Naive B cell (primary cell): Measurements from ENCODE around the gene PIWIL1. TPM values are rescaled to one million over a fixed set of nuclear protein-coding genes. Genes with fewer than 3 reads are reported as not detected.

Source experiments
- ATAC-seq, 2 donors: fragments of 150-1000 bp; cut with Tn5 transposase; 2 replicates each; pipeline ENCODE4 v1.10.0; 2021; ENCODE audit warnings: low read depth in 2 of 2, mild to moderate bottlenecking in 2 of 2, moderate library complexity in 2 of 2
- DNase-seq: peaks from one replicate; pipeline ENCODE4 v3.0.0; 2022
- H3K27ac Mint-ChIP-seq, 6 donors: one replicate each; pipeline ENCODE4 v1.8.0; 2020 to 2022; ENCODE audit warnings: mild to moderate bottlenecking in 6 of 6, mixed read lengths in 6 of 6, moderate library complexity in 5 of 6, inconsistent platforms in 2 of 6
- H3K27me3 Mint-ChIP-seq, 3 donors: one replicate each; pipeline ENCODE4 v1.8.0; 2021 to 2022; ENCODE audit warnings: mixed read lengths in 3 of 3, mild to moderate bottlenecking in 1 of 3
- H3K36me3 Mint-ChIP-seq, 2 donors: one replicate each; pipeline ENCODE4 v1.8.0; 2020 to 2022; ENCODE audit warnings: mixed read lengths in 2 of 2, inconsistent platforms in 1 of 2, mild to moderate bottlenecking in 1 of 2
- H3K4me1 Mint-ChIP-seq, 3 donors: one replicate each; pipeline ENCODE4 v1.8.0; 2020 to 2022; ENCODE audit warnings: mixed read lengths in 3 of 3, inconsistent platforms in 1 of 3, mild to moderate bottlenecking in 1 of 3, moderate library complexity in 1 of 3
- H3K4me3 Mint-ChIP-seq, 8 donors: one replicate each; pipeline ENCODE4 v1.8.0; 2020 to 2022; ENCODE audit warnings: mild to moderate bottlenecking in 8 of 8, mixed read lengths in 8 of 8, moderate library complexity in 8 of 8, inconsistent platforms in 2 of 8
- H3K9me3 Mint-ChIP-seq, 7 donors: one replicate each; pipeline ENCODE4 v1.8.0; 2020 to 2022; ENCODE audit warnings: mixed read lengths in 7 of 7, mild to moderate bottlenecking in 5 of 7, inconsistent platforms in 2 of 7, moderate library complexity in 1 of 7
- polyA plus RNA-seq, 6 donors: library from polyadenylated mRNA; unstranded; fragments of 300-500 nt; fragmentation: Illumina TruSeq; gene quantifications; one replicate each; pipeline ENCODE4 v1.2.3, GENCODE V29; 2021; ENCODE audit warnings: low read depth in 6 of 6

Gene PIWIL1
- polyA plus RNA-seq: not detected

GRCh38 chr12:130337488-130338303, at the start of gene PIWIL1:
TSS of gene PIWIL1 (plus strand) at chr12:130337887. CDS start at chr12:130342592, 4,705 bp downstream.
- Mint-ChIP-seq H3K36me3 (peaks cover 0 to 4% of the 10 kb centered on the region in 2 donors), H3K9me3 (peaks cover 0 to 7% (median 2%) of the 10 kb centered on the region in 7 donors), H3K4me1 (peaks cover 0 to 5% (median 0%) of the 10 kb centered on the region in 3 donors), H3K4me3 (no peak within 1 kb of the TSS), H3K27ac (no peak within 1 kb of the TSS), H3K27me3 (peaks cover 23 to 46% (median 32%) of the 10 kb centered on the region in 3 donors)
- DNase-seq (no peak), ATAC-seq (no peak)

- H3K4me1 Mint-ChIP-seq: no peaks in the 10 kb centered on the region
- H3K36me3 Mint-ChIP-seq: peaks cover 0 to 10% of the 10 kb centered on the region in 2 donors
- no peak for DNase-seq
- H3K9me3 Mint-ChIP-seq: peaks cover 10 to 53% (median 16%) of the 10 kb centered on the region in 7 donors
- no peak overlapping the region for H3K4me3 Mint-ChIP-seq
- H3K27me3 Mint-ChIP-seq: peaks cover 0 to 5% (median 0%) of the 10 kb centered on the region in 3 donors
- no peak for ATAC-seq
- no peak overlapping the region for H3K27ac Mint-ChIP-seq
These were observed 49.5 kb upstream of the PIWIL1 start for GRCh38 chr12:130288206-130288605.

- Mint-ChIP-seq H3K9me3 (peaks cover 10 to 54% (median 16%) of the 10 kb centered on the region in 7 donors), H3K4me1 (no peaks in the 10 kb centered on the region), H3K27me3 (peaks cover 0 to 5% (median 0%) of the 10 kb centered on the region in 3 donors), H3K27ac (no peak overlapping the region), H3K36me3 (peaks cover 0 to 10% of the 10 kb centered on the region in 2 donors), H3K4me3 (no peak overlapping the region)
- ATAC-seq (no peak), DNase-seq (no peak)
These were observed 49.0 kb upstream of the PIWIL1 start for GRCh38 chr12:130288691-130289090.

- peaks cover 0 to 5% (median 0%) of the 10 kb centered on the region in 3 donors for H3K27me3 Mint-ChIP-seq
- DNase-seq (no peak), ATAC-seq (no peak)
- H3K27ac Mint-ChIP-seq: peak overlapping the region in 1 of 6 donors; percentile 76
- no peak overlapping the region for H3K4me3 Mint-ChIP-seq
- no peaks in the 10 kb centered on the region for H3K4me1 Mint-ChIP-seq
- peaks cover 10 to 41% (median 16%) of the 10 kb centered on the region in 7 donors for H3K9me3 Mint-ChIP-seq
- H3K36me3 Mint-ChIP-seq: peaks cover 0 to 10% of the 10 kb centered on the region in 2 donors
These were observed 47.6 kb upstream of the PIWIL1 start for GRCh38 chr12:130290114-130290513.

GRCh38 chr12:130298322-130299021, 39.2 kb upstream of the PIWIL1 start:
- Mint-ChIP-seq H3K4me3 (peak overlapping the region in 1 of 8 donors; percentile 29), H3K36me3 (no peaks in the 10 kb centered on the region), H3K27me3 (no peaks in the 10 kb centered on the region), H3K9me3 (peaks cover 1 to 19% (median 10%) of the 10 kb centered on the region in 7 donors), H3K27ac (no peak overlapping the region), H3K4me1 (peaks cover 0 to 5% (median 0%) of the 10 kb centered on the region in 3 donors)
- no peak for DNase-seq
- no peak for ATAC-seq

GRCh38 chr12:130299574-130299973, 38.1 kb upstream of the PIWIL1 start:
- Mint-ChIP-seq H3K27ac (no peak overlapping the region), H3K4me3 (no peak overlapping the region), H3K27me3 (no peaks in the 10 kb centered on the region), H3K36me3 (no peaks in the 10 kb centered on the region), H3K4me1 (peaks cover 0 to 5% (median 0%) of the 10 kb centered on the region in 3 donors), H3K9me3 (peaks cover 0 to 19% (median 8%) of the 10 kb centered on the region in 7 donors)
- DNase-seq (no peak), ATAC-seq (no peak)

- H3K27me3 Mint-ChIP-seq: no peaks in the 10 kb centered on the region
These were observed 37.6 kb upstream of the PIWIL1 start for GRCh38 chr12:130300090-130300489.

GRCh38 chr12:130300737-130301535, 36.8 kb upstream of the PIWIL1 start:
- H3K9me3 Mint-ChIP-seq: peaks cover 0 to 19% (median 8%) of the 10 kb centered on the region in 7 donors
- H3K4me3 Mint-ChIP-seq: no peak overlapping the region
- no peaks in the 10 kb centered on the region for H3K36me3 Mint-ChIP-seq
- no peak for ATAC-seq
- H3K27ac Mint-ChIP-seq: no peak overlapping the region
- peaks cover 0 to 5% (median 0%) of the 10 kb centered on the region in 3 donors for H3K4me1 Mint-ChIP-seq
- H3K27me3 Mint-ChIP-seq: no peaks in the 10 kb centered on the region
- DNase-seq: no peak

More at GRCh38 chr12:130300090-130300489, 37.6 kb upstream of the PIWIL1 start:
- ATAC-seq (no peak), DNase-seq (no peak)
- peaks cover 0 to 19% (median 8%) of the 10 kb centered on the region in 7 donors for H3K9me3 Mint-ChIP-seq
- H3K27ac Mint-ChIP-seq: no peak overlapping the region
- no peaks in the 10 kb centered on the region for H3K36me3 Mint-ChIP-seq
- H3K4me1 Mint-ChIP-seq: peaks cover 0 to 5% (median 0%) of the 10 kb centered on the region in 3 donors
- H3K4me3 Mint-ChIP-seq: no peak overlapping the region

- H3K4me3 Mint-ChIP-seq: no peak overlapping the region
- no peaks in the 10 kb centered on the region for H3K27me3 Mint-ChIP-seq
- ATAC-seq: no peak
- peaks cover 0 to 19% (median 8%) of the 10 kb centered on the region in 7 donors for H3K9me3 Mint-ChIP-seq
- H3K27ac Mint-ChIP-seq: no peak overlapping the region
- peaks cover 0 to 5% (median 0%) of the 10 kb centered on the region in 3 donors for H3K4me1 Mint-ChIP-seq
- no peak for DNase-seq
- H3K36me3 Mint-ChIP-seq: no peaks in the 10 kb centered on the region
These were observed 36.1 kb upstream of the PIWIL1 start for GRCh38 chr12:130301559-130301958.

- ATAC-seq (no peak), DNase-seq (no peak)
These were observed 33.9 kb upstream of the PIWIL1 start for GRCh38 chr12:130303781-130304180.

GRCh38 chr12:130307859-130308258, 29.8 kb upstream of the PIWIL1 start:
- ATAC-seq (no peak), DNase-seq (no peak)
- H3K36me3 Mint-ChIP-seq: no peaks in the 10 kb centered on the region
- H3K4me3 Mint-ChIP-seq: no peak overlapping the region
- H3K9me3 Mint-ChIP-seq: peaks cover 0 to 10% (median 2%) of the 10 kb centered on the region in 7 donors
- no peak overlapping the region for H3K27ac Mint-ChIP-seq
- no peaks in the 10 kb centered on the region for H3K4me1 Mint-ChIP-seq
- peaks cover 0 to 11% (median 5%) of the 10 kb centered on the region in 3 donors for H3K27me3 Mint-ChIP-seq

More at GRCh38 chr12:130303781-130304180, 33.9 kb upstream of the PIWIL1 start:
- Mint-ChIP-seq H3K27ac (no peak overlapping the region), H3K9me3 (peaks cover 0 to 19% (median 5%) of the 10 kb centered on the region in 7 donors), H3K4me3 (no peak overlapping the region), H3K4me1 (peaks cover 0 to 5% (median 0%) of the 10 kb centered on the region in 3 donors), H3K36me3 (no peaks in the 10 kb centered on the region), H3K27me3 (no peaks in the 10 kb centered on the region)

GRCh38 chr12:130308393-130308792, 29.3 kb upstream of the PIWIL1 start:
- no peak overlapping the region for H3K4me3 Mint-ChIP-seq
- no peak for ATAC-seq
- peaks cover 0 to 10% (median 2%) of the 10 kb centered on the region in 7 donors for H3K9me3 Mint-ChIP-seq
- no peak overlapping the region for H3K27ac Mint-ChIP-seq
- H3K27me3 Mint-ChIP-seq: peaks cover 0 to 11% (median 5%) of the 10 kb centered on the region in 3 donors
- no peak for DNase-seq
- H3K4me1 Mint-ChIP-seq: no peaks in the 10 kb centered on the region
- no peaks in the 10 kb centered on the region for H3K36me3 Mint-ChIP-seq

GRCh38 chr12:130316251-130316650, 21.4 kb upstream of the PIWIL1 start:
- H3K27ac Mint-ChIP-seq: no peak overlapping the region
- H3K9me3 Mint-ChIP-seq: peaks cover 3 to 19% (median 5%) of the 10 kb centered on the region in 7 donors
- no peak overlapping the region for H3K4me3 Mint-ChIP-seq
- peaks cover 5 to 15% (median 5%) of the 10 kb centered on the region in 3 donors for H3K27me3 Mint-ChIP-seq
- H3K36me3 Mint-ChIP-seq: no peaks in the 10 kb centered on the region
- ATAC-seq (no peak), DNase-seq (no peak)
- no peaks in the 10 kb centered on the region for H3K4me1 Mint-ChIP-seq
